GM12878 (cell line): Measurements from ENCODE around the gene ATF7IP. TPM values are rescaled to one million over a fixed set of nuclear protein-coding genes. Genes with fewer than 3 reads are reported as not detected.

ENCODE experiments used
- ATAC-seq: fragments of 200-7000 bp; cut with Tn5 transposase; 3 replicates; pipeline ENCODE4 v1.9.1; 2020; ENCODE audit warnings: mild to moderate bottlenecking, moderate library complexity
- BruUV-seq: library from RNA; stranded (reverse); fragments of 400-500 nt; replicated peaks from 2 replicates; lab custom pipeline; 2021; lab: Mats Ljungman, UMichigan
- CTCF ChIA-PET: fragments of 300-600 bp; sonication (Branson Sonifier 250); formaldehyde crosslinking; extraction: SDS; loops from one replicate; lab custom pipeline; 2021; ENCODE audit warnings: inconsistent platforms; lab: Yijun Ruan, JAX
- POLR2A ChIA-PET: fragments of 350-600 bp; formaldehyde crosslinking; extraction: SDS; loops from one replicate; lab custom pipeline; 2021; ENCODE audit warnings: inconsistent platforms; lab: Charles Lee
- RAD21 ChIA-PET: fragments of 300-600 bp; sonication (Branson Sonifier 250); formaldehyde crosslinking; loops from one replicate; lab custom pipeline; 2023; ENCODE audit warnings: antibody characterized with exemption; ENCODE audit not compliant: unreplicated experiment; lab: Charles Lee
- SMC1A ChIA-PET: fragments of 300-600 bp; sonication (Branson Sonifier 250); formaldehyde crosslinking; loops from one replicate; lab custom pipeline; 2023; ENCODE audit not compliant: unreplicated experiment, uncharacterized antibody; lab: Charles Lee
- DNase-seq: peaks from one replicate; pipeline ENCODE4 v3.0.0-alpha.2; 2011; ENCODE audit warnings: low read depth, low spot score
- FAIRE-seq: peaks from 3 replicates; lab custom pipeline; 2011; peaks lifted over from hg19 to GRCh38; lab: Jason Lieb, UNC
- H2AFZ ChIP-seq: 2 replicates; pipeline ENCODE4 v1.6.0; 2011; ENCODE audit warnings: low read depth, low read length, control low read depth; ENCODE audit not compliant: control insufficient read depth
- H3K27ac ChIP-seq: 2 replicates; pipeline ENCODE4 v1.5.1; 2011; ENCODE audit warnings: control low read depth; ENCODE audit not compliant: control insufficient read depth, insufficient read depth
- H3K27me3 ChIP-seq, 2 experiments: replicated peaks in 1 of 2; 2 replicates each; pipeline versions ENCODE4 v1.6.0 to v1.6.1; 2011; ENCODE audit warnings: low read length in 1 of 2; ENCODE audit not compliant: control insufficient read depth in 2 of 2, insufficient read depth in 2 of 2
- H3K36me3 ChIP-seq, 2 experiments: 2 replicates each; pipeline ENCODE4 v1.5.1; 2011; ENCODE audit warnings: low read length in 1 of 2; ENCODE audit not compliant: control insufficient read depth in 2 of 2, insufficient read depth in 2 of 2
- H3K4me1 ChIP-seq: 2 replicates; pipeline ENCODE4 v1.6.1; 2011; ENCODE audit warnings: mild to moderate bottlenecking, low read length, moderate library complexity, mixed read lengths; ENCODE audit not compliant: control insufficient read depth, insufficient read depth
- H3K4me2 ChIP-seq: 2 replicates; pipeline ENCODE4 v1.6.0; 2011; ENCODE audit warnings: control low read depth; ENCODE audit not compliant: control insufficient read depth, insufficient read depth
- H3K4me3 ChIP-seq: fragments of 200-600 bp; sonication (generic); 2 replicates; pipeline ENCODE4 v1.5.1; 2016
- H3K79me2 ChIP-seq: 2 replicates; pipeline ENCODE4 v1.6.0; 2011; ENCODE audit warnings: low read length; ENCODE audit not compliant: control insufficient read depth, insufficient read depth
- H3K9ac ChIP-seq: 2 replicates; pipeline ENCODE4 v1.8.0; 2011; ENCODE audit warnings: low read length, control low read depth, mixed read lengths; ENCODE audit not compliant: control insufficient read depth, insufficient read depth
- H3K9me3 ChIP-seq: replicated peaks from 3 replicates; pipeline ENCODE4 v1.5.1; 2011; ENCODE audit warnings: mild to moderate bottlenecking, low read length; ENCODE audit not compliant: control insufficient read depth, insufficient read depth
- H4K20me1 ChIP-seq: 2 replicates; pipeline ENCODE4 v1.6.0; 2011; ENCODE audit not compliant: control insufficient read depth, insufficient read depth
- CBFB ChIP-seq: IDR thresholded peaks from 2 replicates; pipeline ENCODE4 v1.6.1; 2016; ENCODE audit warnings: antibody characterized with exemption, low read depth
- CREB1 ChIP-seq: IDR thresholded peaks from 2 replicates; pipeline ENCODE4 v1.6.1; 2012; ENCODE audit warnings: low read depth, mild to moderate bottlenecking, inconsistent platforms
- FOS ChIP-seq: IDR thresholded peaks from 3 replicates; pipeline ENCODE4 v1.6.1; 2011; ENCODE audit warnings: borderline replicate concordance; ENCODE audit not compliant: insufficient read length; ENCODE audit errors: extremely low read depth
- KAT2A ChIP-seq: conservative IDR thresholded peaks from 2 replicates; pipeline ENCODE4 v1.6.1; 2011; ENCODE audit warnings: low read depth, low read length; ENCODE audit not compliant: control insufficient read depth
- NR2F1 ChIP-seq: fragments of 450-650 bp; conservative IDR thresholded peaks from 2 replicates; pipeline ENCODE4 v1.6.1; 2017; ENCODE audit warnings: mild to moderate bottlenecking
- PAX5 ChIP-seq: IDR thresholded peaks from 2 replicates; pipeline ENCODE4 v1.6.1; 2011; ENCODE audit warnings: low read depth, low read length, borderline replicate concordance
- RBBP5 ChIP-seq: fragments of 200-600 bp; sonication (generic); conservative IDR thresholded peaks from 2 replicates; pipeline ENCODE4 v1.6.1; 2016
- RCOR1 ChIP-seq: conservative IDR thresholded peaks from 2 replicates; pipeline ENCODE4 v1.6.1; 2012; ENCODE audit warnings: low read depth, low read length, improper control_type of control experiment
- RFX5 ChIP-seq: IDR thresholded peaks from 2 replicates; pipeline ENCODE4 v1.6.1; 2011; ENCODE audit warnings: low read depth, low read length, improper control_type of control experiment
- SMARCA5 ChIP-seq: fragments of 450-650 bp; IDR thresholded peaks from 2 replicates; pipeline ENCODE4 v1.6.1; 2017; ENCODE audit warnings: mild to moderate bottlenecking
- SPI1 ChIP-seq: IDR thresholded peaks from 2 replicates; pipeline ENCODE4 v1.6.1; 2011; ENCODE audit warnings: low read depth, mild to moderate bottlenecking, low read length, moderate library complexity, borderline replicate concordance; ENCODE audit not compliant: insufficient read depth
- SUPT20H ChIP-seq: IDR thresholded peaks from 2 replicates; pipeline ENCODE4 v1.6.1; 2011; ENCODE audit warnings: low read depth, mild to moderate bottlenecking, low read length, moderate library complexity, borderline replicate concordance; ENCODE audit not compliant: control insufficient read depth
- TAF1 ChIP-seq: IDR thresholded peaks from 2 replicates; pipeline ENCODE4 v1.6.1; 2011; ENCODE audit warnings: mild to moderate bottlenecking, low read depth, low read length, borderline replicate concordance
- TCF12 ChIP-seq: IDR thresholded peaks from 2 replicates; pipeline ENCODE4 v1.6.1; 2011; ENCODE audit warnings: low read depth, mild to moderate bottlenecking, low read length
- ZNF24 ChIP-seq: fragments of 450-650 bp; IDR thresholded peaks from 2 replicates; pipeline ENCODE4 v1.6.1; 2017; ENCODE audit warnings: antibody characterized with exemption, mild to moderate bottlenecking
- WGBS: methylation state at CpG from one replicate; pipeline ENCODE4 v1.1.6; 2016; ENCODE audit warnings: low lambda C conversion rate; ENCODE audit not compliant: insufficient replicate concordance, insufficient coverage; ENCODE audit errors: missing lambda C conversion rate; 5-methylcytosine and 5-hydroxymethylcytosine counted together
- in situ Hi-C: fragments of 300-500 bp; cut with MboI; formaldehyde crosslinking; loops from 9 replicates; pipeline ENCODE4 v1.14.3; 2018; ENCODE audit warnings: mixed read lengths
- intact Hi-C: fragments of 100-400 bp; cut with micrococcal nuclease; formaldehyde crosslinking; loops from one replicate; pipeline ENCODE4 v1.14.2; 2022; ENCODE audit not compliant: unreplicated experiment
- polyA plus RNA-seq, 11 experiments: library from polyadenylated mRNA; depleted of rRNA in 4 of 11; unstranded in 6 of 11; stranded (reverse) in 5 of 11; fragments of >200 nt; fragmentation: Nextera tagmentation in 4 of 11; fragmentation: Illumina TruSeq in 1 of 11; extraction: Ambion mirVana in 4 of 11; extraction: Trizol in 1 of 11; gene quantifications; 1 replicate in 1 of 11; 2 replicates in 10 of 11; pipeline versions ENCODE4 v1.2.1 to v1.2.3, GENCODE V29; 2011 to 2016; ENCODE audit warnings: inconsistent platforms in 2 of 11, missing spikeins in 2 of 11, low read depth in 1 of 11
- total RNA-seq, 4 experiments: library from RNA; depleted of rRNA in 3 of 4; stranded (reverse); fragments of >200 nt in 3 of 4; fragmentation: Illumina TruSeq in 1 of 4; extraction: Trizol in 1 of 4; gene quantifications; 2 replicates each; pipeline versions ENCODE4 v1.2.1 to v1.2.3, GENCODE V29; 2013 to 2021
- TF ChIP-seq, protein P1 (sequence below): fragments of 450-650 bp; IDR thresholded peaks from 2 replicates; pipeline ENCODE4 v1.6.1; 2017; ENCODE audit warnings: low read depth, mild to moderate bottlenecking, moderate library complexity
- TF ChIP-seq, protein P2 (sequence below): fragments of 450-650 bp; formaldehyde crosslinking; IDR thresholded peaks from 2 replicates; pipeline ENCODE4 v1.4.0; 2020; ENCODE audit warnings: mild to moderate bottlenecking, moderate library complexity
- TF ChIP-seq, protein P3 (sequence below): fragments of 450-650 bp; IDR thresholded peaks from 2 replicates; pipeline ENCODE4 v1.6.1; 2014; ENCODE audit warnings: mild to moderate bottlenecking

ATF7IP gene
- total and polyA plus RNA-seq, 10 of the 15 experiments (the other 5 are each of a cell fraction or from before 2014, with no cell fraction given): 6.2 to 66.6 (median 29.3) TPM

DNA sequence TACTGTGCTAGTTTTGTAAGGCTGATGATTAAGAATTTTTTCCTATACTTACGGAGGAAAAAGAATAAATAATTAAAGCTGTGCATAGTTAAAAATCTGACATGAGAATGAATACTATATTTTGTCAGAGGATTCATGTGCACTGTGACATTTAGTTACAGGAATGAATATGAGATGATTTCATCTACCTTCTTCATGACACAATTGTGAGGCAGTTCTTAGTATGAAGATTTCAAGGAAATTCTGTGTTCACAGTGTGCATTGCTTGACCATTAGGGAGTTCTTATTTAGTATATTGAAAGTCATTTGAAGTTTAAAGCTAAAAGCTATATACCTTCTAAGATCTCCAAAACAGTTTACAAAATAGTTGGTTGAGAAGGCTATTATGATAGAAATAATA is 70.1 kb downstream of the ATF7IP start (continued):
- TF ChIP-seq, protein P1, sequence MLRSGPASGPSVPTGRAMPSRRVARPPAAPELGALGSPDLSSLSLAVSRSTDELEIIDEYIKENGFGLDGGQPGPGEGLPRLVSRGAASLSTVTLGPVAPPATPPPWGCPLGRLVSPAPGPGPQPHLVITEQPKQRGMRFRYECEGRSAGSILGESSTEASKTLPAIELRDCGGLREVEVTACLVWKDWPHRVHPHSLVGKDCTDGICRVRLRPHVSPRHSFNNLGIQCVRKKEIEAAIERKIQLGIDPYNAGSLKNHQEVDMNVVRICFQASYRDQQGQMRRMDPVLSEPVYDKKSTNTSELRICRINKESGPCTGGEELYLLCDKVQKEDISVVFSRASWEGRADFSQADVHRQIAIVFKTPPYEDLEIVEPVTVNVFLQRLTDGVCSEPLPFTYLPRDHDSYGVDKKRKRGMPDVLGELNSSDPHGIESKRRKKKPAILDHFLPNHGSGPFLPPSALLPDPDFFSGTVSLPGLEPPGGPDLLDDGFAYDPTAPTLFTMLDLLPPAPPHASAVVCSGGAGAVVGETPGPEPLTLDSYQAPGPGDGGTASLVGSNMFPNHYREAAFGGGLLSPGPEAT: no peak
- TF ChIP-seq TAF1 (no peak), TCF12 (no peak), PAX5 (no peak)
- TF ChIP-seq, protein P2, sequence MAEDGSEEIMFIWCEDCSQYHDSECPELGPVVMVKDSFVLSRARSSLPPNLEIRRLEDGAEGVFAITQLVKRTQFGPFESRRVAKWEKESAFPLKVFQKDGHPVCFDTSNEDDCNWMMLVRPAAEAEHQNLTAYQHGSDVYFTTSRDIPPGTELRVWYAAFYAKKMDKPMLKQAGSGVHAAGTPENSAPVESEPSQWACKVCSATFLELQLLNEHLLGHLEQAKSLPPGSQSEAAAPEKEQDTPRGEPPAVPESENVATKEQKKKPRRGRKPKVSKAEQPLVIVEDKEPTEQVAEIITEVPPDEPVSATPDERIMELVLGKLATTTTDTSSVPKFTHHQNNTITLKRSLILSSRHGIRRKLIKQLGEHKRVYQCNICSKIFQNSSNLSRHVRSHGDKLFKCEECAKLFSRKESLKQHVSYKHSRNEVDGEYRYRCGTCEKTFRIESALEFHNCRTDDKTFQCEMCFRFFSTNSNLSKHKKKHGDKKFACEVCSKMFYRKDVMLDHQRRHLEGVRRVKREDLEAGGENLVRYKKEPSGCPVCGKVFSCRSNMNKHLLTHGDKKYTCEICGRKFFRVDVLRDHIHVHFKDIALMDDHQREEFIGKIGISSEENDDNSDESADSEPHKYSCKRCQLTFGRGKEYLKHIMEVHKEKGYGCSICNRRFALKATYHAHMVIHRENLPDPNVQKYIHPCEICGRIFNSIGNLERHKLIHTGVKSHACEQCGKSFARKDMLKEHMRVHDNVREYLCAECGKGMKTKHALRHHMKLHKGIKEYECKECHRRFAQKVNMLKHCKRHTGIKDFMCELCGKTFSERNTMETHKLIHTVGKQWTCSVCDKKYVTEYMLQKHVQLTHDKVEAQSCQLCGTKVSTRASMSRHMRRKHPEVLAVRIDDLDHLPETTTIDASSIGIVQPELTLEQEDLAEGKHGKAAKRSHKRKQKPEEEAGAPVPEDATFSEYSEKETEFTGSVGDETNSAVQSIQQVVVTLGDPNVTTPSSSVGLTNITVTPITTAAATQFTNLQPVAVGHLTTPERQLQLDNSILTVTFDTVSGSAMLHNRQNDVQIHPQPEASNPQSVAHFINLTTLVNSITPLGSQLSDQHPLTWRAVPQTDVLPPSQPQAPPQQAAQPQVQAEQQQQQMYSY (CRISPR knock-in tag): no peak

DNA sequence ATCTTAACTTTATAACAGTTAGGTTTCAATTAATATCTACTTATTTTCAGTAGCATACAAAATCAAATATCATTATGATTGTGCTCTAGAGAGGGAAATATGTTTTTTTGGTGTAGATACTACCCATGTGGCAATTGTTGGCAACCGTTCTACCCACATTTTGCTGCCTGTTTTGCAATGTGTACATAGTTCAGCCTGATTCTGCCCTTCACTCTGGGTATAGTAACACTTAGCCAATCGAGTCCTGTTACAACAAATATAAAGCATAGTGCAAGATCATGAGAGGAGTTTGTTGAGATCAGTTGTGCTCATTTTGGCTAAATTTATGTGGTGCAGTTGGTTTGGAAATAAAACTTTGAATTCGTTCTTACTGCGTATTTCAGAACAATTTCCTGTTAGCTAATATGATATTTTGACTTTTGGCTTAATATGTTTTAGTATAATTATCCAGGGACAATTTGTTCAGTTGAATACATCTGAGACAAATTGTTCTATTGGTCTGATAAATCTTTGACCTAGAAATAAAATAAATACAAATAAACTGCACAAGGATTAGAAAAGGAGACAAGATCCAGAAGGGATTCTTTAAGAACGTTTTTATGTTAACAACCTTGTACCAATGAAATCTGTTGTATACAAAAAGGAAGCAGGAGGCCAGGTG is 76.9 kb downstream of the ATF7IP start:
- ChIA-PET SMC1A (interaction anchor here (0.6 to 2.0 kb wide), 2 partner anchors 8 to 232 kb away, joined by 3 to 5 read pairs; no protein-coding TSS in a partner anchor), RAD21 (no interaction called here)
- no peak for FAIRE-seq
- TF ChIP-seq RFX5 (no peak), RCOR1 (no peak), NR2F1 (no peak), RBBP5 (no peak), FOS (no peak), KAT2A (no peak), CBFB (no peak), SUPT20H (no peak), SMARCA5 (no peak), SPI1 (no peak), ZNF24 (no peak), CREB1 (no peak)
- TF ChIP-seq, protein P3, sequence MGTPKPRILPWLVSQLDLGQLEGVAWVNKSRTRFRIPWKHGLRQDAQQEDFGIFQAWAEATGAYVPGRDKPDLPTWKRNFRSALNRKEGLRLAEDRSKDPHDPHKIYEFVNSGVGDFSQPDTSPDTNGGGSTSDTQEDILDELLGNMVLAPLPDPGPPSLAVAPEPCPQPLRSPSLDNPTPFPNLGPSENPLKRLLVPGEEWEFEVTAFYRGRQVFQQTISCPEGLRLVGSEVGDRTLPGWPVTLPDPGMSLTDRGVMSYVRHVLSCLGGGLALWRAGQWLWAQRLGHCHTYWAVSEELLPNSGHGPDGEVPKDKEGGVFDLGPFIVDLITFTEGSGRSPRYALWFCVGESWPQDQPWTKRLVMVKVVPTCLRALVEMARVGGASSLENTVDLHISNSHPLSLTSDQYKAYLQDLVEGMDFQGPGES: no peak

More for the DNA sequence above, 76.9 kb downstream of the ATF7IP start:
- Histone ChIP-seq H3K4me1 (no peaks in the 10 kb centered on the region), H3K9me3 (peaks cover 3% of the 10 kb centered on the region; the same call in 1 of the 3 replicates), H3K9ac (no peak overlapping the region), H3K36me3 (peaks cover 1 to 30% of the 10 kb centered on the region in 2 experiments; a peak in 2 of 4 replicates), H2AFZ (no peak overlapping the region), H3K27me3 (no peaks in the 10 kb centered on the region), H3K79me2 (no peaks in the 10 kb centered on the region), H3K4me3 (no peak overlapping the region), H4K20me1 (no peaks in the 10 kb centered on the region), H3K4me2 (no peak overlapping the region), H3K27ac (no peak overlapping the region)
- no TSS peak for BruUV-seq
- CTCF ChIA-PET: interaction anchor here (3.3 kb wide), 1 partner anchor 11 kb away, joined by 10 read pairs; no protein-coding TSS in a partner anchor
- no peak for DNase-seq
- POLR2A ChIA-PET: no interaction called here
- in situ Hi-C loops (no loop called here), intact Hi-C loops (no loop called here)
- ATAC-seq: no peak
- WGBS: 93% methylated on average over 5 of the region's 5 CpGs
